ENCODE results near the gene IRAK1BP1.
"Not testable (repeated sequence)": the region's sequence is repeated elsewhere in the genome, so short reads cannot be mapped to it uniquely, and the experiment has no call there.

IRAK1BP1 gene

DNA sequence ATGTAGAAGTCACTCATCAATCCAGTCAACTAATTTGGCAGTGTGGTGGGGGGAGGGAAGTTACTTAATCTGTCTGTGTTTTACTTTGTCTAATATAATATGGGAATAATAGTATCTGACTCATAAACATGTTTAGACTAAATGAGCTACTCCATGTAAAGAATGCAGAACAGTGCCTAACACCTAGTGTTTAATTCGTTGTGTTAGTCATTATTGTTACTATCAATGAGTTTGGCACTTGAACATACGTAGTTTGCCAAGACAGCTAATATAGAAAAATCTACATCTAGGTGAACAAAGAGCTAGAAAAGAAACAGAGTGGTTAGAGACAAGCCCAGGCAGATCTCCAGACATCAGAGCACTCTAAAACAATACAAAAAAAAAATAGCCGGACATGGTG lies 49.1 kb downstream of the IRAK1BP1 start:
- no peak overlapping the region for H3K27ac ChIP-seq (ENCODE audit: low read depth, low read length)
- H3K36me3 ChIP-seq (ENCODE audit: control insufficient read depth in 5 of 5, insufficient read depth in 5 of 5, low read length in 5 of 5) = no peaks in the 10 kb centered on the region
- H3K4me3 ChIP-seq (ENCODE audit: low read depth in 1 of 5, low read length in 5 of 5) = no peak overlapping the region
- H3K9ac ChIP-seq (ENCODE audit: low read length in 5 of 5) = no peak overlapping the region
- H3K9me3 ChIP-seq (ENCODE audit: control insufficient read depth in 5 of 5, low read length in 5 of 5) = peaks cover 0 to 13% (median 5%) of the 10 kb centered on the region in 5 donors
- H3K4me1 ChIP-seq (ENCODE audit: control insufficient read depth in 5 of 5, insufficient read depth in 5 of 5, low read length in 5 of 5) = peaks cover 0 to under 1% (median 0%) of the 10 kb centered on the region in 5 donors
- H3K27me3 ChIP-seq (ENCODE audit: control insufficient read depth in 5 of 5, insufficient read depth in 4 of 5, low read length in 5 of 5) = peaks cover 0 to 3% (median 0%) of the 10 kb centered on the region in 5 donors

- no peaks in the 10 kb centered on the region for H3K27me3 ChIP-seq (ENCODE audit: control insufficient read depth in 5 of 5, insufficient read depth in 4 of 5, low read length in 5 of 5)
- H3K27ac ChIP-seq (ENCODE audit: low read depth, low read length) = no peak overlapping the region
- H3K9ac ChIP-seq (ENCODE audit: low read length in 5 of 5) = no peak overlapping the region
- H3K9me3 ChIP-seq (ENCODE audit: control insufficient read depth in 5 of 5, low read length in 5 of 5) = peaks cover 0 to 17% (median 5%) of the 10 kb centered on the region in 5 donors
- H3K36me3 ChIP-seq (ENCODE audit: control insufficient read depth in 5 of 5, insufficient read depth in 5 of 5, low read length in 5 of 5) = no peaks in the 10 kb centered on the region
- H3K4me3 ChIP-seq (ENCODE audit: low read depth in 1 of 5, low read length in 5 of 5) = no peak overlapping the region
- H3K4me1 ChIP-seq (ENCODE audit: control insufficient read depth in 5 of 5, insufficient read depth in 5 of 5, low read length in 5 of 5) = no peaks in the 10 kb centered on the region
Observed at GRCh38 chr6:78917788-78918187, 50.4 kb downstream of the IRAK1BP1 start.

DNA sequence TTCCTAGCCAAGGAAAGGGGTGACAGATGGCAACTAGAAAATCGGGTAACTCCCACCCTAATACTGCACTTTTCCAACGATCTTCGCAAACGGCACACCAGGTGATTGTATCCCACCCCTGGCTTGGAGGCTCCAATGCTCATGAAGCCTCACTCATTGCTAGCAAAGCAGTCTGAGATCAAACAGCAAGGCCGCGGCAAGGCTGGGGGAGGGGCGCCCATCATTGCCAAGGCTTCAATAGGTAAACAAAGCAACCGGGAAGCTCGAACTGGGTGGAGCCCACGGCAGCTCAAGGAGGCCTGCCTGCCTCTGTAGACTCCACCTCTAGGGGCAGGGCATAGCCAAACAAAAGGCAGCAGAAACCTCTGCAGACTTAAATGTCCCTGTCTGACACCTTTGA lies 53.8 kb downstream of the IRAK1BP1 start:
- H3K27me3 ChIP-seq (ENCODE audit: control insufficient read depth in 5 of 5, insufficient read depth in 4 of 5, low read length in 5 of 5); H3K4me1 ChIP-seq (ENCODE audit: control insufficient read depth in 5 of 5, insufficient read depth in 5 of 5, low read length in 5 of 5); H3K36me3 ChIP-seq (ENCODE audit: control insufficient read depth in 5 of 5, insufficient read depth in 5 of 5, low read length in 5 of 5); H3K27ac ChIP-seq (ENCODE audit: low read depth, low read length); H3K9ac ChIP-seq (ENCODE audit: low read length in 5 of 5); H3K4me3 ChIP-seq (ENCODE audit: low read depth in 1 of 5, low read length in 5 of 5): not testable (repeated sequence)
- peaks cover 0 to 25% (median 5%) of the 10 kb centered on the region in 5 donors for H3K9me3 ChIP-seq (ENCODE audit: control insufficient read depth in 5 of 5, low read length in 5 of 5)

- H3K27ac ChIP-seq (ENCODE audit: low read depth, low read length) = no peak overlapping the region
- H3K4me3 ChIP-seq (ENCODE audit: low read depth in 1 of 5, low read length in 5 of 5) = no peak overlapping the region
- H3K9ac ChIP-seq (ENCODE audit: low read length in 5 of 5) = no peak overlapping the region
- no peaks in the 10 kb centered on the region for H3K4me1 ChIP-seq (ENCODE audit: control insufficient read depth in 5 of 5, insufficient read depth in 5 of 5, low read length in 5 of 5)
- H3K27me3 ChIP-seq (ENCODE audit: control insufficient read depth in 5 of 5, insufficient read depth in 4 of 5, low read length in 5 of 5) = no peaks in the 10 kb centered on the region
- H3K9me3 ChIP-seq (ENCODE audit: control insufficient read depth in 5 of 5, low read length in 5 of 5) = peaks cover 2 to 30% (median 15%) of the 10 kb centered on the region in 5 donors
- H3K36me3 ChIP-seq (ENCODE audit: control insufficient read depth in 5 of 5, insufficient read depth in 5 of 5, low read length in 5 of 5) = no peaks in the 10 kb centered on the region
Observed at GRCh38 chr6:78925317-78925716, 58.0 kb downstream of the IRAK1BP1 start.

DNA sequence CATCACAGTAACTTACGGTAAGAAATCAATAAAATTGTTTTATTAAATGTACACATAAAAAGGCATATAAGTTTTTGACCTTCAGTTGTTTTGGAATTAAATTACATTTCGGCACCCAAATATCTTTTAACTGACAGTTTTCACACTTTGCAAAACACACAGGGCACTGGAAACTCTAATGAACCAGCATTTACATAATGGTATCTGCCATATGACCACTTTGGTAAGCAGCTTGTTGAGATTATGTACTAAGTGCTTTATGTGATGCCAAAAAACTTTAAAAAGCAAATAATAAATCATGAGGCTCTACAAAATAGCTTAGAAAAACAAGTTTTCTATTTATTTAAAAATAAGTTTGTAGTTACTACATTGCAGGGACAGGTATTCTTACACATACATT lies 68.2 kb downstream of the IRAK1BP1 start:
- Histone ChIP-seq H3K9ac (ENCODE audit: low read length in 5 of 5) (no peak overlapping the region), H3K9me3 (ENCODE audit: control insufficient read depth in 5 of 5, low read length in 5 of 5) (peaks cover 0 to 3% (median 0%) of the 10 kb centered on the region in 5 donors), H3K27ac (ENCODE audit: low read depth, low read length) (no peak overlapping the region), H3K4me3 (ENCODE audit: low read depth in 1 of 5, low read length in 5 of 5) (no peak overlapping the region), H3K36me3 (ENCODE audit: control insufficient read depth in 5 of 5, insufficient read depth in 5 of 5, low read length in 5 of 5) (peaks cover 6 to 15% (median 7%) of the 10 kb centered on the region in 5 donors), H3K27me3 (ENCODE audit: control insufficient read depth in 5 of 5, insufficient read depth in 4 of 5, low read length in 5 of 5) (no peaks in the 10 kb centered on the region), H3K4me1 (ENCODE audit: control insufficient read depth in 5 of 5, insufficient read depth in 5 of 5, low read length in 5 of 5) (no peaks in the 10 kb centered on the region)

DNA sequence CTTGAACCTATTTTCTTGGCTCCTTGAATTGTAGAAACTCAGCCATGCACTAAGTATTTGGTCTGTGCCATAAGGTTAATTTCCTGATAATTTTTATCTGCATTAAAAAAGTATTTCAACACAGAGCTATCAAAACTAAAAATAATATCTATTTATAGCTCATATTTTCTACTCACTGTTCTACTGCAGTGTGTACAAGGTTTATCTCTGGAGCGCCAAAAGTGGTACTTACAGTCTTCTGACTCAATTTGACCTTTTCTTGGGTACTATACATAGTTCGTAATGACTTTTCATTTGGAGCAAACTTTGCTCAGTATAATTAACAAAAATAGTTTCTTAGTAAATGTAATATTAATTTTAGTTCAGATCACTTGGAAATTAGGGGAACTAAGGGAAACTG lies 69.2 kb downstream of the IRAK1BP1 start:
- Histone ChIP-seq H3K9ac (ENCODE audit: low read length in 5 of 5) (no peak overlapping the region), H3K4me1 (ENCODE audit: control insufficient read depth in 5 of 5, insufficient read depth in 5 of 5, low read length in 5 of 5) (no peaks in the 10 kb centered on the region), H3K4me3 (ENCODE audit: low read depth in 1 of 5, low read length in 5 of 5) (no peak overlapping the region), H3K27ac (ENCODE audit: low read depth, low read length) (no peak overlapping the region), H3K36me3 (ENCODE audit: control insufficient read depth in 5 of 5, insufficient read depth in 5 of 5, low read length in 5 of 5) (peaks cover 12 to 21% (median 15%) of the 10 kb centered on the region in 5 donors), H3K9me3 (ENCODE audit: control insufficient read depth in 5 of 5, low read length in 5 of 5) (peaks cover 0 to 3% (median 0%) of the 10 kb centered on the region in 5 donors), H3K27me3 (ENCODE audit: control insufficient read depth in 5 of 5, insufficient read depth in 4 of 5, low read length in 5 of 5) (no peaks in the 10 kb centered on the region)

GRCh38 chr6:78942446-78942845 lies 75.1 kb downstream of the IRAK1BP1 start:
- H3K27ac ChIP-seq (ENCODE audit: low read depth, low read length) = no peak overlapping the region
- no peaks in the 10 kb centered on the region for H3K27me3 ChIP-seq (ENCODE audit: control insufficient read depth in 5 of 5, insufficient read depth in 4 of 5, low read length in 5 of 5)
- H3K4me3 ChIP-seq (ENCODE audit: low read depth in 1 of 5, low read length in 5 of 5) = no peak overlapping the region
- H3K9ac ChIP-seq (ENCODE audit: low read length in 5 of 5) = no peak overlapping the region
- no peaks in the 10 kb centered on the region for H3K9me3 ChIP-seq (ENCODE audit: control insufficient read depth in 5 of 5, low read length in 5 of 5)
- no peaks in the 10 kb centered on the region for H3K4me1 ChIP-seq (ENCODE audit: control insufficient read depth in 5 of 5, insufficient read depth in 5 of 5, low read length in 5 of 5)
- peaks cover 46 to 69% (median 61%) of the 10 kb centered on the region in 5 donors for H3K36me3 ChIP-seq (ENCODE audit: control insufficient read depth in 5 of 5, insufficient read depth in 5 of 5, low read length in 5 of 5)

DNA sequence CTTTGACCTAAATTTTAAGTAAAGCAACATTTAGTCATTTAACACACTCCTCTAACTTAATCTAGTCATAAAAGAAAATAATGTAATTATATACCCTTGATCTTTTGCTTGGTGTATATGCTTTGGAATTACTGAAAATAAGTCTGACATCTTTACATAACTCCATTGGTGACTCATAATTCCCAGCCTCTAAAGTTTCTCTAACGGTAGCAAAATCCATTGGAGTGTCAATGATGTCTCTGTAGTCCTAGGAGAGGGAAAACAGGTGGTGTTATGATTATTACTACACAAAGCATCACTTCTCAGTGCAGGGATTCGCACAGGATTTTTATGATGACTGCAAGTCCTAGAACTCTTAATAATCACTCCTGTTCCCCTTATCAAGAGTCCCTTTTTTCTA lies 80.2 kb downstream of the IRAK1BP1 start:
- no peak overlapping the region for H3K4me3 ChIP-seq (ENCODE audit: low read depth in 1 of 5, low read length in 5 of 5)
- H3K36me3 ChIP-seq (ENCODE audit: control insufficient read depth in 5 of 5, insufficient read depth in 5 of 5, low read length in 5 of 5) = peaks cover 51 to 80% (median 75%) of the 10 kb centered on the region in 5 donors
- H3K27ac ChIP-seq (ENCODE audit: low read depth, low read length) = no peak overlapping the region
- peaks cover 0 to 11% (median 7%) of the 10 kb centered on the region in 5 donors for H3K9me3 ChIP-seq (ENCODE audit: control insufficient read depth in 5 of 5, low read length in 5 of 5)
- no peaks in the 10 kb centered on the region for H3K27me3 ChIP-seq (ENCODE audit: control insufficient read depth in 5 of 5, insufficient read depth in 4 of 5, low read length in 5 of 5)
- no peaks in the 10 kb centered on the region for H3K4me1 ChIP-seq (ENCODE audit: control insufficient read depth in 5 of 5, insufficient read depth in 5 of 5, low read length in 5 of 5)
- no peak overlapping the region for H3K9ac ChIP-seq (ENCODE audit: low read length in 5 of 5)

DNA sequence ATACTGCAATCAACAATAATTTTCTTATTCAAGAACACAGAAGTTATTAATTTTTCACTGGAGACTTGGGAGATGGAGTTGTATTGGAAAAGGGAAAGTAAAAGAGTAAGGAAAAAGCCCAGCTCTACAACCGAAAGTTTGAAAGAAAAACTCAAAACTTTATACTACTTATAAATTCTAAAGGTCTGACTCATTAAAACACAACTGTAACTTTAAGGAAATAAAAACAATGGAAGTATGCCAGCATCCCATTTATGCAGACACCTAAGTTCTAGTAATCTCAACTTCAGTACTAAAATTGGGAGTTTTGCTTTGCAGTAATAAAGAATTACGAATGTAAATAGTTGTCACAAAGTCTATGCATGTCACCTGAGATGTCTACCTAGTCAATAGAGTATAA lies 80.6 kb downstream of the IRAK1BP1 start:
- Histone ChIP-seq H3K36me3 (ENCODE audit: control insufficient read depth in 5 of 5, insufficient read depth in 5 of 5, low read length in 5 of 5) (peaks cover 55 to 83% (median 76%) of the 10 kb centered on the region in 5 donors), H3K27ac (ENCODE audit: low read depth, low read length) (no peak overlapping the region), H3K9ac (ENCODE audit: low read length in 5 of 5) (no peak overlapping the region), H3K9me3 (ENCODE audit: control insufficient read depth in 5 of 5, low read length in 5 of 5) (peaks cover 0 to 13% (median 7%) of the 10 kb centered on the region in 5 donors), H3K4me3 (ENCODE audit: low read depth in 1 of 5, low read length in 5 of 5) (no peak overlapping the region), H3K4me1 (ENCODE audit: control insufficient read depth in 5 of 5, insufficient read depth in 5 of 5, low read length in 5 of 5) (no peaks in the 10 kb centered on the region), H3K27me3 (ENCODE audit: control insufficient read depth in 5 of 5, insufficient read depth in 4 of 5, low read length in 5 of 5) (no peaks in the 10 kb centered on the region)

DNA sequence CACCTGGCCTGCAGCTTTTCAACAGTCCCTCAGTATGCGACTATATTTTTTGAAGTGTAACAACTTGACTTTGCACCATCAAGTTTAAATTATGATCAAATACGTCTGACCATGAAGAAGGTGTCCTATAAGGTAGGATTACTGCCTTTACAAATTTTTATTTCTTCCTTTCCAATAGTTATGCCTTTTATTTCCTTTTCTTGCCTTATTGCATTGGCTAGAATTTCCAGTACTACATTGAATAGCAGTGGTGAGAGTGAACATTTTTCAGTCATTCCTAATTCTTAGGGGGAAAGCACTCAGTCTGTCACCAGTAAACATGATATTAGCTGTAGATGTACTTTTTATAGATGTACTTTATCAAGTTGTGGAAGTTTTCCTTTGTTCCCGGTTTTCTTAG lies 81.4 kb downstream of the IRAK1BP1 start:
- Histone ChIP-seq H3K9ac (ENCODE audit: low read length in 5 of 5) (no peak overlapping the region), H3K4me1 (ENCODE audit: control insufficient read depth in 5 of 5, insufficient read depth in 5 of 5, low read length in 5 of 5) (no peaks in the 10 kb centered on the region), H3K27me3 (ENCODE audit: control insufficient read depth in 5 of 5, insufficient read depth in 4 of 5, low read length in 5 of 5) (no peaks in the 10 kb centered on the region), H3K4me3 (ENCODE audit: low read depth in 1 of 5, low read length in 5 of 5) (no peak overlapping the region), H3K9me3 (ENCODE audit: control insufficient read depth in 5 of 5, low read length in 5 of 5) (peaks cover 0 to 13% (median 7%) of the 10 kb centered on the region in 5 donors), H3K36me3 (ENCODE audit: control insufficient read depth in 5 of 5, insufficient read depth in 5 of 5, low read length in 5 of 5) (peaks cover 61 to 85% (median 81%) of the 10 kb centered on the region in 5 donors), H3K27ac (ENCODE audit: low read depth, low read length) (no peak overlapping the region)

DNA sequence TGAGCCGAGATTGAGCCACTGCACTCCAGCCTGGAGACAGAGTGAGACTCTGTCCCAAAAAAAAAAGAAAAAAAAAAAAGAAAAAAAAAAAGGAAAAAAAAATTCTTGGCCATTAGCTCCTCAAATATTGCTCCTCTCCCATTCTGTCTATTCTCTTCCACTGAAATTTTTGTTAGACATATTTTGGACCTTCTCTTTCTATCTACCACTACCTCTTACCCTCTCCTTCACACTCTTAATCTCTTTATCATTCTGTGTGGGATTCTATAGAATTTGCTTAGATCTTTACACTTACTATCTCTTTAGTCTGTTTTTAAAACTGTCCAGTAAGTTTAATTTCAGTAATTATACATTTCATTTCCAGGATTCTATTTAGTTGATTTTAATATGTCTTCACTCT lies 85.0 kb downstream of the IRAK1BP1 start:
- Histone ChIP-seq H3K4me3 (ENCODE audit: low read depth in 1 of 5, low read length in 5 of 5) (no peak overlapping the region), H3K27ac (ENCODE audit: low read depth, low read length) (no peak overlapping the region), H3K36me3 (ENCODE audit: control insufficient read depth in 5 of 5, insufficient read depth in 5 of 5, low read length in 5 of 5) (peaks cover 39 to 67% (median 62%) of the 10 kb centered on the region in 5 donors), H3K9ac (ENCODE audit: low read length in 5 of 5) (no peak overlapping the region), H3K27me3 (ENCODE audit: control insufficient read depth in 5 of 5, insufficient read depth in 4 of 5, low read length in 5 of 5) (no peaks in the 10 kb centered on the region), H3K9me3 (ENCODE audit: control insufficient read depth in 5 of 5, low read length in 5 of 5) (peaks cover 0 to 13% (median 7%) of the 10 kb centered on the region in 5 donors), H3K4me1 (ENCODE audit: control insufficient read depth in 5 of 5, insufficient read depth in 5 of 5, low read length in 5 of 5) (no peaks in the 10 kb centered on the region)

Measured in subcutaneous abdominal adipose tissue (tissue), 5 donors.